Subcutaneous adipose tissue (tissue), 4 donors: ENCODE data around the gene BACH2. TPM values are rescaled to one million over a fixed set of nuclear protein-coding genes. Genes with fewer than 3 reads are reported as not detected.

ENCODE experiments used
- CTCF ChIP-seq: fragments of 450-650 bp; IDR thresholded peaks from one replicate; pipeline ENCODE4 v1.5.1; 2016; ENCODE audit warnings: low read depth, mild to moderate bottlenecking, control low read depth, antibody characterized with exemption, moderate library complexity
- total RNA-seq, 4 donors: library from RNA; depleted of rRNA; stranded (reverse); fragments of >200 nt; gene quantifications; one replicate each; pipeline ENCODE4 v1.1.0, GENCODE V29; 2016

Gene BACH2
- total RNA-seq, 4 donors from 2014 or later, result 1.7 to 15.4 (median 3.9) TPM

GRCh38 chr6:90068703-90069523 is 227.7 kb downstream of the BACH2 start:
- no peak for TF ChIP-seq CTCF

- no peak for TF ChIP-seq CTCF
These were observed 228.4 kb downstream of the BACH2 start for GRCh38 chr6:90068264-90068663.

GRCh38 chr6:90066697-90067096 is 229.9 kb downstream of the BACH2 start:
- TF ChIP-seq CTCF, result no peak

DNA sequence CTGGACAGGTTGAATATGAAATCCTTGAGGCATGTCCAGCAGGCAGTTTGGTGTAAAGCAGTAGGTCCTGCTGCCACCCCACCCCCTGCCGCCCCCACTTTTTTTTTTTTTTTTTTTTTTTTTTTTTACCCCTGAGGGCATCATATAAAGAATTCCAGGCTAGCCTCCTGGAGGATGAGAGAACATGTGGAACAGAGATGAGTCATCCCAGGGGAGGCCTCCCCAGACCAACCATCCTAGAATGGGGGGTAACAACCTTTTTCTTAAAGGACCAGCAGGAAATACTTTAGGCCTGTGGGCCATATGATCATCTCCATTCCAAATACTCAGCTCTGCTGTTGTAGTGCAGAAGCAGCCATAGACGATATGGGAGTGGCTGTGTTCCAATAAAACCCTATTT is 231.5 kb downstream of the BACH2 start:
- no peak for TF ChIP-seq CTCF

GRCh38 chr6:90062667-90063066 is 234.0 kb downstream of the BACH2 start:
- no peak for TF ChIP-seq CTCF

GRCh38 chr6:90062051-90062450 is 234.6 kb downstream of the BACH2 start:
- TF ChIP-seq CTCF, result no peak

DNA sequence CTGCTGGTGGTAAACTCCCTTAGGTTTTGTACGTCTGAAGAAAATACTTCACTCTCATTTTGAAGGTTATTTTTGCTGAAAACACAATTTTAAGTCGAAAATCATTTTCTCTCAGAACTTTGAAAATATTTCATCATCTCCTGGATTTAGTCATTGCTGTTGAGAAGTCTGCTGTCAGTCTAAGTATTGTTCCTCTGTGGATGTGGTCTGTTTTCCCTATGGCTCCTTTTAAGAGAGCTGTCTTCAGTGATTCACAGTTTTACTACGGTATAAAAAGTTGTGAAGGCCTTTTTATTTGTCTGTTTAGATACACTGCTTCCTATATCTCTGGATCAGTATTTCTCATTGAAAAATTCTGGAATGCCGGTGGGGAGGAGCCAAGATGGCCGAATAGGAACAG is 243.0 kb downstream of the BACH2 start:
- no peak for TF ChIP-seq CTCF
